Skeletal muscle cell (primary cell): ENCODE data around the gene PPP1R10.

ENCODE experiments used
- DNase-seq: peaks from one replicate; pipeline ENCODE4 v3.0.0-alpha.2; 2010; ENCODE audit warnings: low read depth
- H3K4me3 ChIP-seq: 2 replicates; pipeline ENCODE4 v1.5.1; 2011; ENCODE audit warnings: low read depth, mild to moderate bottlenecking, control low read depth, low read length, moderate library complexity

PPP1R10 gene

GRCh38 chr6:30626484-30627366, 9.7 kb upstream of the PPP1R10 start, which contains the start of gene ATAT1:
Gene ATAT1 (plus strand): TSS chr6:30626874.
- peak within 1 kb of the TSS; percentile 86 for H3K4me3 ChIP-seq
- DNase-seq: no peak

- no peak for DNase-seq
These were observed 8.5 kb upstream of the PPP1R10 start for GRCh38 chr6:30625511-30625910.

GRCh38 chr6:30619561-30619960, 2.5 kb upstream of the PPP1R10 start:
- no peak overlapping the region for H3K4me3 ChIP-seq
- no peak for DNase-seq

More at GRCh38 chr6:30625511-30625910, 8.5 kb upstream of the PPP1R10 start:
- H3K4me3 ChIP-seq: no peak overlapping the region

- H3K4me3 ChIP-seq: peak overlapping the region; percentile 62
- no peak for DNase-seq
These were observed 1.3 kb upstream of the PPP1R10 start for GRCh38 chr6:30618270-30618797.

GRCh38 chr6:30617565-30618269, 674 bp upstream of the PPP1R10 start, which contains the start of gene MRPS18B:
Gene MRPS18B (plus strand): TSS chr6:30617840. CDS start chr6:30617866, 26 bp downstream.
- DNase-seq: peak; percentile 95
- H3K4me3 ChIP-seq: peak within 1 kb of the TSS; percentile 86

- H3K4me3 ChIP-seq: peak overlapping the region; percentile 86
- DNase-seq: no peak
These were observed 859 bp downstream of the PPP1R10 start for GRCh38 chr6:30615958-30616810.

- peak; percentile 69 for DNase-seq
- H3K4me3 ChIP-seq: peak overlapping the region; percentile 86
These were observed 1.7 kb downstream of the PPP1R10 start for GRCh38 chr6:30615219-30615957.

- H3K4me3 ChIP-seq: peak overlapping the region; percentile 86
- peak; percentile 90 for DNase-seq
These were observed 2.2 kb downstream of the PPP1R10 start for GRCh38 chr6:30614843-30615218.

GRCh38 chr6:30614044-30614842, 2.8 kb downstream of the PPP1R10 start:
- H3K4me3 ChIP-seq: peak overlapping the region; percentile 37
- no peak for DNase-seq

- no peak for DNase-seq
- no peak overlapping the region for H3K4me3 ChIP-seq
These were observed 3.6 kb downstream of the PPP1R10 start for GRCh38 chr6:30613251-30614043.

- DNase-seq: no peak
- no peak overlapping the region for H3K4me3 ChIP-seq
These were observed 4.3 kb downstream of the PPP1R10 start for GRCh38 chr6:30612687-30613248.

GRCh38 chr6:30612213-30612612, 4.8 kb downstream of the PPP1R10 start:
- no peak overlapping the region for H3K4me3 ChIP-seq
- no peak for DNase-seq

- no peak overlapping the region for H3K4me3 ChIP-seq
- no peak for DNase-seq
These were observed 5.2 kb downstream of the PPP1R10 start for GRCh38 chr6:30611856-30612194.

GRCh38 chr6:30611150-30611855, 5.7 kb downstream of the PPP1R10 start:
- H3K4me3 ChIP-seq: no peak overlapping the region
- DNase-seq: no peak

GRCh38 chr6:30610065-30610464, 7.0 kb downstream of the PPP1R10 start:
- no peak for DNase-seq
- H3K4me3 ChIP-seq: no peak overlapping the region

- no peak for DNase-seq
- H3K4me3 ChIP-seq: no peak overlapping the region
These were observed 13.1 kb downstream of the PPP1R10 start for GRCh38 chr6:30603961-30604360.
